ENCODE results near the gene LY6G6C.
A peak's percentile ranks its signal among the peaks of the same experiment; 100 is the strongest.
"Not testable (repeated sequence)": the region's sequence is repeated elsewhere in the genome, so short reads cannot be mapped to it uniquely, and the experiment has no call there.

LY6G6C gene

GRCh38 chr6:31711233-31711632 lies 10.3 kb downstream of the LY6G6C start:
- Mint-ChIP-seq H3K36me3 (no peaks in the 10 kb centered on the region), H3K9me3 (no peaks in the 10 kb centered on the region), H3K4me3 (no peak overlapping the region), H3K27ac (no peak overlapping the region), H3K27me3 (no peaks in the 10 kb centered on the region), H3K4me1 (peaks cover 12% of the 10 kb centered on the region)
- no peak for ATAC-seq (ENCODE audit: low read depth)
- DNase-seq (ENCODE audit: low spot score in 2 of 2) = no peak

- no peaks in the 10 kb centered on the region for H3K36me3 Mint-ChIP-seq
- no peaks in the 10 kb centered on the region for H3K27me3 Mint-ChIP-seq
- H3K27ac Mint-ChIP-seq = no peak overlapping the region
- H3K4me1 Mint-ChIP-seq = peaks cover 12% of the 10 kb centered on the region
- ATAC-seq (ENCODE audit: low read depth) (no peak), DNase-seq (ENCODE audit: low spot score in 2 of 2) (no peak)
- H3K4me3 Mint-ChIP-seq = peak overlapping the region; percentile 52
- H3K9me3 Mint-ChIP-seq = no peaks in the 10 kb centered on the region
These were observed 10.9 kb downstream of the LY6G6C start for GRCh38 chr6:31710523-31711219.

GRCh38 chr6:31709157-31709556 lies 12.4 kb downstream of the LY6G6C start:
- not testable (repeated sequence) for H3K4me3 Mint-ChIP-seq; H3K27ac Mint-ChIP-seq; H3K27me3 Mint-ChIP-seq; H3K36me3 Mint-ChIP-seq; DNase-seq (ENCODE audit: low spot score in 2 of 2); H3K9me3 Mint-ChIP-seq; ATAC-seq (ENCODE audit: low read depth)
- peaks cover 12% of the 10 kb centered on the region for H3K4me1 Mint-ChIP-seq

- Mint-ChIP-seq H3K4me3 (no peak overlapping the region), H3K9me3 (no peaks in the 10 kb centered on the region), H3K27ac (no peak overlapping the region), H3K4me1 (peaks cover 14% of the 10 kb centered on the region), H3K36me3 (no peaks in the 10 kb centered on the region), H3K27me3 (no peaks in the 10 kb centered on the region)
- DNase-seq (ENCODE audit: low spot score in 2 of 2) (no peak), ATAC-seq (ENCODE audit: low read depth) (no peak)
These were observed 13.3 kb downstream of the LY6G6C start for GRCh38 chr6:31708224-31708623.

GRCh38 chr6:31707701-31708100 lies 13.8 kb downstream of the LY6G6C start:
- no peaks in the 10 kb centered on the region for H3K9me3 Mint-ChIP-seq
- no peak overlapping the region for H3K4me3 Mint-ChIP-seq
- no peaks in the 10 kb centered on the region for H3K27me3 Mint-ChIP-seq
- no peaks in the 10 kb centered on the region for H3K36me3 Mint-ChIP-seq
- H3K4me1 Mint-ChIP-seq = peaks cover 14% of the 10 kb centered on the region
- no peak for DNase-seq (ENCODE audit: low spot score in 2 of 2)
- no peak overlapping the region for H3K27ac Mint-ChIP-seq
- no peak for ATAC-seq (ENCODE audit: low read depth)

GRCh38 chr6:31706599-31706998 lies 14.9 kb downstream of the LY6G6C start, which contains the start of gene LY6G6F:
LY6G6F (plus strand) TSS chr6:31706866; CDS start chr6:31706907, 41 bp downstream.
- DNase-seq (ENCODE audit: low spot score in 2 of 2) (no peak), ATAC-seq (ENCODE audit: low read depth) (no peak)
- Mint-ChIP-seq H3K36me3 (no peaks in the 10 kb centered on the region), H3K27me3 (no peaks in the 10 kb centered on the region), H3K4me1 (peaks cover 19% of the 10 kb centered on the region), H3K27ac (no peak within 1 kb of the TSS), H3K9me3 (no peaks in the 10 kb centered on the region), H3K4me3 (no peak within 1 kb of the TSS)

GRCh38 chr6:31705931-31706330 lies 15.6 kb downstream of the LY6G6C start:
- no peaks in the 10 kb centered on the region for H3K9me3 Mint-ChIP-seq
- H3K27ac Mint-ChIP-seq = no peak overlapping the region
- H3K4me1 Mint-ChIP-seq = peaks cover 22% of the 10 kb centered on the region
- no peaks in the 10 kb centered on the region for H3K27me3 Mint-ChIP-seq
- DNase-seq (ENCODE audit: low spot score in 2 of 2) = no peak
- no peak for ATAC-seq (ENCODE audit: low read depth)
- H3K36me3 Mint-ChIP-seq = no peaks in the 10 kb centered on the region
- no peak overlapping the region for H3K4me3 Mint-ChIP-seq

- no peaks in the 10 kb centered on the region for H3K27me3 Mint-ChIP-seq
- peak; percentile 93 to 95 for DNase-seq (ENCODE audit: low spot score in 2 of 2)
- ATAC-seq (ENCODE audit: low read depth) = peak; percentile 95
- H3K4me3 Mint-ChIP-seq = peak within 1 kb of the TSS; percentile 99
- H3K4me1 Mint-ChIP-seq = peaks cover 17% of the 10 kb centered on the region
- H3K9me3 Mint-ChIP-seq = no peaks in the 10 kb centered on the region
- H3K27ac Mint-ChIP-seq = peak within 1 kb of the TSS; percentile 97
- no peaks in the 10 kb centered on the region for H3K36me3 Mint-ChIP-seq
These were observed 18.5 kb downstream of the LY6G6C start, which contains the start of gene ABHD16A for GRCh38 chr6:31702819-31703716. ABHD16A (minus strand) TSS chr6:31703324; CDS start chr6:31703281, 43 bp downstream.

GRCh38 chr6:31702405-31702818 lies 19.1 kb downstream of the LY6G6C start:
- Mint-ChIP-seq H3K4me1 (peaks cover 21% of the 10 kb centered on the region), H3K9me3 (no peaks in the 10 kb centered on the region), H3K27me3 (no peaks in the 10 kb centered on the region), H3K27ac (peak overlapping the region; percentile 97), H3K4me3 (peak overlapping the region; percentile 99), H3K36me3 (peaks cover 3% of the 10 kb centered on the region)
- ATAC-seq (ENCODE audit: low read depth) (no peak), DNase-seq (ENCODE audit: low spot score in 2 of 2) (no peak)

- peak overlapping the region; percentile 97 for H3K27ac Mint-ChIP-seq
- peaks cover 5% of the 10 kb centered on the region for H3K36me3 Mint-ChIP-seq
- no peaks in the 10 kb centered on the region for H3K27me3 Mint-ChIP-seq
- H3K4me1 Mint-ChIP-seq = peaks cover 23% of the 10 kb centered on the region
- peak overlapping the region; percentile 99 for H3K4me3 Mint-ChIP-seq
- ATAC-seq (ENCODE audit: low read depth) (no peak), DNase-seq (ENCODE audit: low spot score in 2 of 2) (no peak)
- H3K9me3 Mint-ChIP-seq = no peaks in the 10 kb centered on the region
These were observed 19.7 kb downstream of the LY6G6C start for GRCh38 chr6:31701666-31702404.

- Mint-ChIP-seq H3K27me3 (no peaks in the 10 kb centered on the region), H3K36me3 (peaks cover 7% of the 10 kb centered on the region), H3K9me3 (no peaks in the 10 kb centered on the region), H3K4me3 (peak overlapping the region; percentile 49), H3K27ac (no peak overlapping the region), H3K4me1 (peaks cover 23% of the 10 kb centered on the region)
- DNase-seq (ENCODE audit: low spot score in 2 of 2) (no peak), ATAC-seq (ENCODE audit: low read depth) (no peak)
These were observed 20.7 kb downstream of the LY6G6C start for GRCh38 chr6:31700740-31701401.

GRCh38 chr6:31697555-31697954 lies 24.0 kb downstream of the LY6G6C start:
- no peaks in the 10 kb centered on the region for H3K9me3 Mint-ChIP-seq
- H3K27me3 Mint-ChIP-seq = no peaks in the 10 kb centered on the region
- DNase-seq (ENCODE audit: low spot score in 2 of 2) (no peak), ATAC-seq (ENCODE audit: low read depth) (no peak)
- H3K36me3 Mint-ChIP-seq = peaks cover 11% of the 10 kb centered on the region
- no peak overlapping the region for H3K27ac Mint-ChIP-seq
- peaks cover 21% of the 10 kb centered on the region for H3K4me1 Mint-ChIP-seq
- H3K4me3 Mint-ChIP-seq = no peak overlapping the region

- no peak for ATAC-seq (ENCODE audit: low read depth)
These were observed 28.0 kb downstream of the LY6G6C start for GRCh38 chr6:31693535-31693934.

More at GRCh38 chr6:31693535-31693934, 28.0 kb downstream of the LY6G6C start:
- peaks cover 26% of the 10 kb centered on the region for H3K4me1 Mint-ChIP-seq
- no peaks in the 10 kb centered on the region for H3K9me3 Mint-ChIP-seq
- peaks cover 16% of the 10 kb centered on the region for H3K36me3 Mint-ChIP-seq
- peak overlapping the region; percentile 20 for H3K27ac Mint-ChIP-seq
- H3K4me3 Mint-ChIP-seq = no peak overlapping the region
- no peaks in the 10 kb centered on the region for H3K27me3 Mint-ChIP-seq
- no peak for DNase-seq (ENCODE audit: low spot score in 2 of 2)

Data from memory B cell (primary cell).